Measurements from ENCODE around the gene RRH. TPM values are rescaled to one million over a fixed set of nuclear protein-coding genes. Genes with fewer than 3 reads are reported as not detected.

Gene RRH
- polyA plus RNA-seq, 1 donor (not counting 4 experiments of a cell fraction or from before 2014, with no cell fraction given), result 0.20 TPM

DNA sequence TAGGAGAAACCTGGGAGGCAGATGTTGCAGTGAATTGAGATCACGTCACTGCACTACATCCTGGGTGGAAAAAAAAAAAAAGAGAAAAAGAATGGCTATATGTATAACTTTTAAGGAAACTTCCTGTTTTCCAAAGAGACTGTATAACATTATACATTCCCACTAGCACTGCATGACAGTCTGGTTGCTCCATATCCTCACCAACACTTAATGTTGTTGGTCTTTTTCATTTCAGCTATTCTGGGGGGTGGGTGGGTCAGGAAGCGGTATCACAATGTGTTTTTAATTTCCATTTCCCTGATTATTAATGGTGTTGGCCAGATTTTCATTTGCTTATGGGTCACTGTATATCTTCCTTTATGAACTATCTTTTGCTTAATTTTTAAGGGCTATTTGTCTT lies 33.5 kb downstream of the RRH start:
- Histone ChIP-seq H3K4me3 (ENCODE audit: control insufficient read depth in 2 of 3, extremely low read depth in 1 of 3, insufficient read depth in 2 of 3, low read depth in 1 of 3, low read length in 3 of 3) (no peak overlapping the region), H3K27ac (ENCODE audit: control insufficient read depth, insufficient read depth, low read length) (no peak overlapping the region), H3K36me3 (ENCODE audit: control insufficient read depth in 2 of 2, extremely low read depth in 1 of 2, insufficient read depth in 2 of 2, low read length in 2 of 2) (no peaks in the 10 kb centered on the region), H3K79me2 (ENCODE audit: control insufficient read depth, insufficient read depth, low read length) (no peaks in the 10 kb centered on the region), H3K4me1 (ENCODE audit: control insufficient read depth, extremely low read depth, insufficient read depth, low read length) (no peaks in the 10 kb centered on the region), H3K27me3 (ENCODE audit: control insufficient read depth, extremely low read depth, insufficient read depth, low read length) (no peaks in the 10 kb centered on the region), H2AFZ (ENCODE audit: control insufficient read depth, low read length) (no peak overlapping the region), H3K4me2 (ENCODE audit: control insufficient read depth, extremely low read depth, insufficient read depth, low read depth, low read length) (no peak overlapping the region), H3K9ac (ENCODE audit: control insufficient read depth, extremely low read depth, insufficient read depth, low read length) (no peak overlapping the region), H4K20me1 (ENCODE audit: control insufficient read depth, extremely low read depth, insufficient read depth, low read length) (no peaks in the 10 kb centered on the region), H3K9me1 (ENCODE audit: control insufficient read depth, extremely low read depth, insufficient read depth, low read length) (no peaks in the 10 kb centered on the region), H3K9me3 (ENCODE audit: control insufficient read depth, low read depth, low read length) (no peaks in the 10 kb centered on the region)
- no peak for FAIRE-seq
- no peak for DNase-seq (ENCODE audit: low read depth, low spot score)
- TF ChIP-seq, protein P1, sequence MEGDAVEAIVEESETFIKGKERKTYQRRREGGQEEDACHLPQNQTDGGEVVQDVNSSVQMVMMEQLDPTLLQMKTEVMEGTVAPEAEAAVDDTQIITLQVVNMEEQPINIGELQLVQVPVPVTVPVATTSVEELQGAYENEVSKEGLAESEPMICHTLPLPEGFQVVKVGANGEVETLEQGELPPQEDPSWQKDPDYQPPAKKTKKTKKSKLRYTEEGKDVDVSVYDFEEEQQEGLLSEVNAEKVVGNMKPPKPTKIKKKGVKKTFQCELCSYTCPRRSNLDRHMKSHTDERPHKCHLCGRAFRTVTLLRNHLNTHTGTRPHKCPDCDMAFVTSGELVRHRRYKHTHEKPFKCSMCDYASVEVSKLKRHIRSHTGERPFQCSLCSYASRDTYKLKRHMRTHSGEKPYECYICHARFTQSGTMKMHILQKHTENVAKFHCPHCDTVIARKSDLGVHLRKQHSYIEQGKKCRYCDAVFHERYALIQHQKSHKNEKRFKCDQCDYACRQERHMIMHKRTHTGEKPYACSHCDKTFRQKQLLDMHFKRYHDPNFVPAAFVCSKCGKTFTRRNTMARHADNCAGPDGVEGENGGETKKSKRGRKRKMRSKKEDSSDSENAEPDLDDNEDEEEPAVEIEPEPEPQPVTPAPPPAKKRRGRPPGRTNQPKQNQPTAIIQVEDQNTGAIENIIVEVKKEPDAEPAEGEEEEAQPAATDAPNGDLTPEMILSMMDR (optimal IDR thresholded peaks at IDR 0.05 in 1 of 3, IDR thresholded peaks at IDR 0.05 in 1 of 3, conservative IDR thresholded peaks at IDR 0.05 in 1 of 3; ENCODE audit: extremely low read depth in 1 of 3, insufficient read depth in 2 of 3, low read length in 3 of 3), result no peak
- TF ChIP-seq EZH2 (IDR thresholded peaks at IDR 0.05; ENCODE audit: low read length), result no peak
- dilution Hi-C loops (cut with MboI; ENCODE audit: extremely low pct_ligation_motif_present, low sequenced_read_pairs), result no loop called here

DNA sequence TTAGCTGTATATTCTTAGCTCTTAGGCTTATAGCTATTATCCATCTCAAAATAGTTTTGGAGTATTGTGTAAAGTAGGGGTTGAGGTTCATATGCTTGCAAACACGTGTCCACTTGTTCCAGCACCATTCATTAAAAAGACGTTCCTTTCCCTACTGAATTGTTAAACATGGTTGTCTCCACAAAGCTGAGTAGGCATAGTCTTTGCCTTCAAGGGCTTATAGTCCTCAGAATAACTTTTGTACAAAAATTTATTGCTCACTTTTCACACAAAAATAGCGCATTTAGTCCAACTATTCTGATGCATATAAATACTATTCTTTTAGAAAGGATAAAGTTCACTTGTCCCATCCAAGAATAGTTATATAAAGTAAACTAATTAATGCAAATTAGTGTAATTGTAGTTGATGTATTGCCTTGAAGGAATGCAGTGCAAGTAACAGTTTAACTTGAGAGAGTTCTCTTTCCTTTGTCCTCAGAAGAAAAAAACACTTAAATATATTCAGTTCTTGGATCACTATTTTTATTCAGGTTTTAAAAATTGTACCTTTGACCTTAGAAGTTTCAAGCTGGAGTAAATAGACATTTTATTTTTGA lies 34.2 kb downstream of the RRH start:
- H2AFZ ChIP-seq (ENCODE audit: control insufficient read depth, low read length), result no peak overlapping the region
- H4K20me1 ChIP-seq (ENCODE audit: control insufficient read depth, extremely low read depth, insufficient read depth, low read length), result no peaks in the 10 kb centered on the region
- FAIRE-seq, result no peak
- no peaks in the 10 kb centered on the region for H3K9me1 ChIP-seq (ENCODE audit: control insufficient read depth, extremely low read depth, insufficient read depth, low read length)
- dilution Hi-C loops (cut with MboI; ENCODE audit: extremely low pct_ligation_motif_present, low sequenced_read_pairs), result no loop called here
- no peak overlapping the region for H3K4me2 ChIP-seq (ENCODE audit: control insufficient read depth, extremely low read depth, insufficient read depth, low read depth, low read length)
- H3K79me2 ChIP-seq (ENCODE audit: control insufficient read depth, insufficient read depth, low read length), result no peaks in the 10 kb centered on the region
- H3K27me3 ChIP-seq (ENCODE audit: control insufficient read depth, extremely low read depth, insufficient read depth, low read length), result no peaks in the 10 kb centered on the region
- no peak overlapping the region for H3K4me3 ChIP-seq (ENCODE audit: control insufficient read depth in 2 of 3, extremely low read depth in 1 of 3, insufficient read depth in 2 of 3, low read depth in 1 of 3, low read length in 3 of 3)
- TF ChIP-seq, protein P1 (optimal IDR thresholded peaks at IDR 0.05 in 1 of 3, IDR thresholded peaks at IDR 0.05 in 1 of 3, conservative IDR thresholded peaks at IDR 0.05 in 1 of 3; ENCODE audit: extremely low read depth in 1 of 3, insufficient read depth in 2 of 3, low read length in 3 of 3), result no peak
- no peak for TF ChIP-seq EZH2 (IDR thresholded peaks at IDR 0.05; ENCODE audit: low read length)
- no peak for DNase-seq (ENCODE audit: low read depth, low spot score)
- H3K27ac ChIP-seq (ENCODE audit: control insufficient read depth, insufficient read depth, low read length), result no peak overlapping the region
- H3K9me3 ChIP-seq (ENCODE audit: control insufficient read depth, low read depth, low read length), result no peaks in the 10 kb centered on the region
- no peaks in the 10 kb centered on the region for H3K36me3 ChIP-seq (ENCODE audit: control insufficient read depth in 2 of 2, extremely low read depth in 1 of 2, insufficient read depth in 2 of 2, low read length in 2 of 2)
- H3K9ac ChIP-seq (ENCODE audit: control insufficient read depth, extremely low read depth, insufficient read depth, low read length), result no peak overlapping the region
- H3K4me1 ChIP-seq (ENCODE audit: control insufficient read depth, extremely low read depth, insufficient read depth, low read length), result no peaks in the 10 kb centered on the region

Data from keratinocyte (primary cell).